Lung microvascular endothelial cell (primary cell): ENCODE data around the gene STAT1. TPM values are rescaled to one million over a fixed set of nuclear protein-coding genes. Genes with fewer than 3 reads are reported as not detected.
"Not testable (repeated sequence)": the region's sequence is repeated elsewhere in the genome, so short reads cannot be mapped to it uniquely, and the experiment has no call there.

Experiments used
- DNase-seq, 2 donors: peaks; one replicate each; pipeline versions ENCODE4 v3.0.0 to v3.0.0-alpha.2; 2010; ENCODE audit warnings: low read depth in 2 of 2
- total RNA-seq: library from RNA; depleted of rRNA; stranded (reverse); fragments of >200 nt; gene quantifications from 2 replicates; pipeline ENCODE4 v1.2.1, GENCODE V29; 2014

The STAT1 gene
- total RNA-seq, 1 donor from 2014 or later = 124 TPM

DNA sequence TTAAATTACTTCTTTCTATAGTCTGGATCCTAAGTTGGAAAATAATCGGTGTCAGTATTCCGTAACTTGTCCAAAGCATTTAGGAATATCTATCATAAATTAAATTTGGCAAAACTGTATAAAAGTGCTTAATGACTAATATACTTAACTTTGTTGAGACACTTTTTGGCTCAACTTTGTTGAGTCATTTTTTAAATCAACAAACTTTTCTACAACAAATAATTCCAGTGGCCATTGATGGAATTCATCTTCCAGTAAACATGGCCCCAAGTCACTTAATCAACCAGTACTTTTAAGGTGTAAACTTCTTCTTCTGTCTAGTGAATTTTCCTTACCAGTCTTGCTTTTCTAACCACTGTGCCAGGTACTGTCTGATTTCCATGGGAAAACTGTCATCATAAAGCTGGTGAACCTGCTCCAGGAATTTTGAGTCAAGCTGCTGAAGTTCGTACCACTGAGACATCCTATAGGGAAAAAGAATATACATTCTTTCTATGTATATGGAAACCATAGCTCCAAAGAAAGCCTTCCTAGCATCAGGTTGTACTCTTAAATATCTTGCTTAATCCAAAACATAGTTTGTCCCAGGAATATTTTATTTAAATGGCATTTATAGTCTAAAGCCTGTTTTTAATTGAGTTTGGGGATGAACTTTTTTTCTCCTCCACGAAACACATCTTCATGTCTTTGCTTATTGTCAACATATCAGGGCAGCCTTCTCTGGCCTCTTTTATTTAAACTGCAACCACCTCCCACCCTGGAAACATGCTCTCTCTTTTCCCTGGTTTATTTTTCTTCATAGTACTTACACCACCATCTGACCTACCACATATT is 4.2 kb downstream of the STAT1 start:
- no peak for DNase-seq

DNA sequence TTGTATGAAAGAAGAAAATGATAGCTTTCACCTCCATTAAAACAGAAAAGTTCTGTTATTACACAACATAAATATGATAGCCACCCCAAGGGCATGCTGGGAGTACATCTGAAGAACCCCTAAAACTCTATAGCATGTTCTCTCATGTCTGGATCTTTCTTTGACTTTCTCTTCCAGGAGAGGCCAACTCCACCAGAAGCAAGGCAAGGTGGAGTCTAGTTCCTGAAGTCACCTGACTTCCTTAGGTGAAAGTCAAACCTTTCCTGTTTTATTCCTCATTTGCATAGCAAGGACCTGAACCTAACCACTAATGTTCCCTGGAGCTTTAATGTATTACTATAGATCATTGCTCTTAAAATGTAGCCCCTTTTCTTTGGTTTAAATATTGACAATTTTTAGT is 5.7 kb downstream of the STAT1 start:
- DNase-seq = no peak

GRCh38 chr2:191006997-191007783 is 6.8 kb downstream of the STAT1 start:
- no peak for DNase-seq

- DNase-seq = no peak
Observed at GRCh38 chr2:191006297-191006696, 7.7 kb downstream of the STAT1 start.

DNA sequence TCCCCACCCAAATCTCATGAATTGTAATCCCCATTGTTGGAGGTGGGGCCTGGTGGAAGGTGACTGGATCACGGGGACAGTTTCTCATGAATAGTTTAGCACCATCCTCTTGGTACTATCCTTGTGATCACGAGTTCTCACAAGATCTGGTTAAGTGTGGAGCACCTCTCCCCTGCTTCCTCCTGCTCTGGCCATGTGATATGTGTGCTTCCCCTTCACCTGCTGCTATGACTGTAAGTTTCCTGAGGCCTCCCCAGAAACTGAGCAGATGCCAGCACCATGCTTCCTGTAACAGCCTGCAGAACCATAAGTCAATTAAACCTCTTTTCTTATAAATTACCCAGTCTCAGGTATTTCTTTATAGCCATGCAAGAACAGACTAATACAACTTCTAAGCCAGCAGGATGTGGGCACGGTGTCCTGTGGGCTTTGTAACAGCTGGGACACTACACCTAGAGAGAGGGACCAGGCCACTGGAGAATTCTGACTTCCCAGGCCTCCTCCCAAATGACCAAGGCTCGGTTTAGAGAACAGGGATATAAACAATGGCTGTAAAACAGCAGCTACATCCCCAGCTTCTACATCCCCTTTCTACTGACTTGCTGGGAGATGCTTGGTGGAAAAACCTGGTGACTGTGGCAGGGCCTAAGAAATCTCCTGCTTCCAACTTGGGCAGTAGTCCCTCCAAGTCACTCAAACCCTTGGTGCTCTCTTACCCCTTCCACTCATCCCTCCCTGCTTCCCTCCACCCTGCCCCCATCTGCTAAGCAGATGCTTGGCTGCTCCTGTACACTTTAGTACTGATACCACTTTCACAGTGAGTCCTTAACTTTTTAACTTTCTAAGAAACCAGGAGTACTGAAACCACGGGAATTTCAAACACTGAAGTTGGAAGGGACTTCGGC is 10.3 kb downstream of the STAT1 start:
- no peak for DNase-seq

DNA sequence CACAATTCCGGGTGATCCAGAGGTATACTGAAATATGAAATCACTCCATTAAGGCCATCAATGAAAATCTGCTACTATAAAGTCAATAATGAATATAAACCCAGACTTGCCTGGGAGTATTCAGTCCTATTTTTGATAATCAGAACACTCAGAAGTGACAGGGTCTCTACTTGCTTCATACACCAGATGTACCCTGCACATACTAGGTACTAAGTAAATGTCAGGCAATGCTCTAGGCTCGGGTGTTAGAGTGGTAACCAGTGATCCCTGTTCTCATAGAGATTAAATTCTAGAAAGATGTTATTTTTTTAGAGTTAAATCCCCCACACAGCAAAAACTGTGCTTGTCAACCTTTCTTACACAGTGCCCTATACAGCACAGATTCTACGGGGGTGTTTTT is 12.3 kb downstream of the STAT1 start:
- no peak for DNase-seq

- DNase-seq = peak in 1 of 2 donors; percentile 35
Observed at GRCh38 chr2:191001032-191001431, 12.9 kb downstream of the STAT1 start.

GRCh38 chr2:190999949-191000665 is 13.9 kb downstream of the STAT1 start:
- no peak for DNase-seq

DNA sequence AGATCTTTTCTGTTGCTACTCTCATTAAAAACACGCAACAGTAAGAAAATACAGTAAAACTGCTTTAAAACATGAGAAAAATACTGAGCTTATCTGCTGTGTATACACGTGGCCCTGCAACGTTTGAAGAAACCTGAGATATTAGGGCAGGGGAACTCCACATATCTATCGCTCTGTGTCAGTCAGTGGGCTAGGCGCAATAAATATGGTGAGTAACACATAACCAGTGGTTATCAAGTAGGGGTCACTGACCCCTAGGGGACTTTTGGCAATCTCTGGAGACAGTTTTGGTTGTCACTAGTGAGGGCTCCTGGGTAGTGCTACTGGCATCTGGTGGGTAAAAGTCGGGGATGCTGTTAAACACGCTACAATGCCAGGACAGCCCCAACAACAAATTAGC is 14.9 kb downstream of the STAT1 start:
- no peak for DNase-seq

- DNase-seq = no peak
Observed at GRCh38 chr2:190997526-190998113, 16.4 kb downstream of the STAT1 start.

GRCh38 chr2:190996947-190997346 is 17.0 kb downstream of the STAT1 start:
- no peak for DNase-seq

GRCh38 chr2:190996338-190996946 is 17.5 kb downstream of the STAT1 start:
- DNase-seq = peak; percentile 54 to 70

GRCh38 chr2:190995315-190995714 is 18.7 kb downstream of the STAT1 start:
- not testable (repeated sequence) for DNase-seq

DNA sequence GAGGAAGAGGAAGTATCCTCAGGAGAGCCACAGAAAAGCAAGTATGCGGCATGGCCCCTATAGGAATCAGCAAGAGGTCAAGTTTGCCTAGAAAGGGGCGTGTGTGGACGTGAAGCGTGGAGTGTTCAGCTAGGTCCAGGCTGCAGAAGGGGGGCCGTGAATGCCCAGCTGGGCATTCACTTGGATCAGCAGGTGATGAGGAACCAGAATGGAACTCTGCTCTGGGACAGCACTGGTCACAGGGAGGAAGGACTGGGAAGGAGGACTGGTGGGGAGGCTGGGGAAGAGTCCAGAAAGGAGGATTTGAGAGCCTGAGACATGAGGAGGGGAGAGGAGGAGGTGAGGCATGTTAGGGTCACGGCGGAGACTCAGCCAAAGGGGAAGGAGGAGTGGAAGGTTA is 19.8 kb downstream of the STAT1 start:
- no peak for DNase-seq

GRCh38 chr2:190993292-190993643 is 20.7 kb downstream of the STAT1 start:
- DNase-seq = no peak

DNA sequence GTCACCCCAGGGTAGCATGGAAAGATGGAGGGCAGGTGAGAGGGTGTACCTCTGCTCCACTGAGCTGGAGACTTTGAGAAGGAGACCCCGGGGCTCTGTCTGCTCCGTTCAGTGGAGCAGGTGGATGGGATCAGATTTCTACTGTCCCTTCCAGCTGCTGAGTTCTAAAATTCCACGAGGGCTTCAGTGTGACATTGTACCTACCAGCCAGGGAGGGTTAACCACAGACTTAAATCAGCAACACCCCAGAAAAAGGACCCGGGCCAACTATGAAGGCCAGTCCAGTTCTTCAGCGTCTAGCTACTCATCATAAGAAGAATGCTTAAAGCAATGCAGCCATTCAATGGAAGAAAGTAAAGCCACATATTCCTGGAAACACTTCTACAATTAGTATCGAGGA is 23.8 kb downstream of the STAT1 start:
- no peak for DNase-seq

GRCh38 chr2:190988910-190989309 is 25.1 kb downstream of the STAT1 start:
- no peak for DNase-seq

- no peak for DNase-seq
Observed at GRCh38 chr2:190987938-190988337, 26.0 kb downstream of the STAT1 start.

DNA sequence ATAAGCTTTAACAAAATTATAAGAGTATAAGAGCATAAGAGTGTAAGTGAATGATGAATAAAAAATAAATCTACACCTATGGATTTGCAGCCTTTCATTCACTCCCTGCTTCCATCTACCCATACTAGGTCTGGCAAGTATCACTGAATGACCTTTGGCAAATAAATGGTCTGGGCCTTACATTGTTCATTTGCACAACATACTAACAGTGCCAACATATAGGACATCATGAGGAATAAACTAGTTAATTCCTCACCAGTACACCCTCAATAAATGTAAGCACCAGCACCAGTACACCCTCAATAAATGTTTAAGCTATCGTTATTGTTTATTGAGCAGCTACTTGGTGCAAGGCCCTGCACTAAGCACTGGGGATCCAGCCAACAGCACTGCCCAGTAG is 26.9 kb downstream of the STAT1 start:
- no peak for DNase-seq

DNA sequence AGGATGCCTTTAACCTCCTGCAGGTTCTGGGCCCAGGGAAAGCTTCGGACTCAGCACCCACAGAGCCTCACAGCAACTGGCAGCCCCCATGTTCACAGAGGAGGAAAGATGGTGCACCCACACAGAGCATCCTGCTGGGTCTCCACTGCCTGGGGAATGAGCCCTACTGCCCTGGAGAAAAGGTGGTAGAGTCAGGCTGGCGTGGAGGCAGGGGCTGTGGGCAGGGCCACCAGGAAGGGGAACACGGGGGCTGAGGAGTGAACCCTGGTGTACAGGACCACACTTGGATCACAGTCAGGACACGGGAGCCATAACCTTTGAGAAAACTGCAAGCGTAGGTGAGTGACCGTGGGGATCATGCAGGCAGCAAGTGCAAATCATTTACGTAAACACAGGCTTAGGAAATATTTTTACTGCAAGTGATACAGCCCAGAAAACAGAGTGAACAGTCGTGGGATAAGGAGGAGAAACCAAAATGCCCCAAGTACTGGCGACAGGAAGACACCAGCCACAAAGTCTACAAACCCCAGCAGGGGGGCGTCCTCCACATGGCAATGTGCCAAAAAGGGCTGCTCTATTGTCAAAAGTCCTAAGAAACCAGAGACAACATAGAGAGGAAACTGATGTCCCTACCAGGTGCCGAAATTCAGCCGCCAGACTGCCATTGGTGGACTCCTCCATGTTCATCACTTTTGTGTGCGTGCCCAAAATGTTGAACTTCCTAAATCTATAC is 27.6 kb downstream of the STAT1 start:
- no peak for DNase-seq
